GM11168 (cell line): ENCODE measurements around the gene ROPN1L.
"Not testable (repeated sequence)": the region's sequence is repeated elsewhere in the genome, so short reads cannot be mapped to it uniquely, and the experiment has no call there.

Experiments used
- in situ Hi-C: fragments of 300-500 bp; cut with MboI; formaldehyde crosslinking; loops from one replicate; pipeline ENCODE4 v1.12.0; 2022; ENCODE audit warnings: low sequenced_read_pairs; ENCODE audit not compliant: unreplicated experiment

Gene ROPN1L

DNA sequence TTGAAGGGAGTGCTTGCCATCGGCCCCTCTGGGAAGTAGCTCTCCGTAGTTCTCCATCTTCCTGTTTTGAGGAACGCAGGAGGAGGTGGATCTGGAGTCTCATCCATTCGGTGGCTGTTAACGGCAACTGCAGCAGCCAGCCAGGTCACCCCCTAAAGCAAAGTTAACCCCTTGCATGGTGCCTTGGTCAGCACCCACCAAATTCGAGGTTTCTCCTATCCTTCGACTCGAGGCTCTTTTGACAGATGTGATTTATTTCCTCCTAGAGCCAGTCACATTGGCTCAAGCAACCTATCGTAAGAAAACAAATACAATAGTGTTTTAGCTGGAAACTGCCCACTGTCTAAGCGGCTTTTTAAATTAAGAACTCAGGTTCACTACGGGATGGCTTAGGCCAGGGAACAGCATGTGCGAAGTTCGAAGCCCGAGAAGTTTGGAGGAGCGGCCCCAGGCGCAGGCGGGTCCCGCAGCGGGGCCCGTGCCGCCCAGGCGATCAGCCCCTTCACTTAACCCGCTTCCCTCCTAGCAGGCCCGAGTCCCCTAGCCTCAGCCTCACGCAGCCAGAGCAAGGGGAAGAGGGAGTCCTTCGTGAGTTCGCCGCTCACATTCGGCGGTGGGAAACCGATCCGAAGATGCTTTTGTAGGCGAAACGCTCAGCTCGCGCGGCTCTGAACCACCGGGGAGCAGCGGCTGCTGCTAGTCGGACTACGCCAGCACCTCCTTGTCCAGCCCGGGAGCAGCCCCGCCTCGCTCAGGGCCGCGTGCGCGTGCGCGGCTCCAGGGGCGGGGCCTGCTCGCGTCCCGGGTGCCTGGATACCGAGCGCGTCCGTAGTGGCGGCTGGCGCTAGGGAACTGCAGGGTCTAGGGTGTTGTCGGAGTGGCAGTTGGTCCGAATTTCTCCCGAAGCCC, at the start of gene ROPN1L:
TSS of gene ROPN1L (plus strand) at position 797 of the 909 bp plus-strand sequence. CDS start 289 bp downstream, outside the sequence.
- in situ Hi-C loops = no loop called here

GRCh38 chr5:10392567-10393328, 48.9 kb upstream of the ROPN1L start:
- in situ Hi-C loops = not testable (repeated sequence)

- in situ Hi-C loops = no loop called here
Observed at GRCh38 chr5:10393491-10393890, 48.2 kb upstream of the ROPN1L start.

DNA sequence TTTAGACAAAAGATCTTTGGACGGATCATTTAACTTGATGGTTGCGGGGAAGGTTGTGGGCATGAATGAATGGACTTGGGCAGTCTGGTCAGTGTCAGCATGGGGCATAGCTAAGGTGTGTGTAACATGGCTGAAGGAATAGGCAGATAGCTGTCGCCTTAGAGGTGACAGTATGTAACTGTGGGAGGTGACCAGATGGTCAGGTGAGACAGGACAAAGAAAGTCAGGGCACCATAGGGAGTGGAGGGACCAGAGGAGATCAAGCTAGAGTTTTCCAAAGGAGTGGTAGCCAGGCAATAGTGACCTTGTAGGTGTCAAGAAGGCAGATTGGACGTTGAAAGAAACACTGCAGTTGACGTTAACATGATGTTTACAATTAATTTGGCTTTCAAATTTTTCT, 45.1 kb upstream of the ROPN1L start:
- in situ Hi-C loops = no loop called here

- in situ Hi-C loops = loop anchor here (25.0 kb wide), 1 partner anchor 113 kb away; no protein-coding TSS in a partner anchor
Observed at GRCh38 chr5:10399839-10400238, 41.8 kb upstream of the ROPN1L start.

GRCh38 chr5:10400411-10400810, 41.3 kb upstream of the ROPN1L start:
- in situ Hi-C loops = loop anchor here (25.0 kb wide), 1 partner anchor 113 kb away; no protein-coding TSS in a partner anchor

GRCh38 chr5:10400831-10401230, 40.8 kb upstream of the ROPN1L start:
- in situ Hi-C loops = loop anchor here (25.0 kb wide), 1 partner anchor 114 kb away; no protein-coding TSS in a partner anchor

GRCh38 chr5:10401498-10401897, 40.2 kb upstream of the ROPN1L start:
- in situ Hi-C loops = loop anchor here (25.0 kb wide), 1 partner anchor 114 kb away; no protein-coding TSS in a partner anchor

GRCh38 chr5:10403829-10404228, 37.9 kb upstream of the ROPN1L start:
- in situ Hi-C loops = loop anchor here (25.0 kb wide), 1 partner anchor 117 kb away; no protein-coding TSS in a partner anchor

DNA sequence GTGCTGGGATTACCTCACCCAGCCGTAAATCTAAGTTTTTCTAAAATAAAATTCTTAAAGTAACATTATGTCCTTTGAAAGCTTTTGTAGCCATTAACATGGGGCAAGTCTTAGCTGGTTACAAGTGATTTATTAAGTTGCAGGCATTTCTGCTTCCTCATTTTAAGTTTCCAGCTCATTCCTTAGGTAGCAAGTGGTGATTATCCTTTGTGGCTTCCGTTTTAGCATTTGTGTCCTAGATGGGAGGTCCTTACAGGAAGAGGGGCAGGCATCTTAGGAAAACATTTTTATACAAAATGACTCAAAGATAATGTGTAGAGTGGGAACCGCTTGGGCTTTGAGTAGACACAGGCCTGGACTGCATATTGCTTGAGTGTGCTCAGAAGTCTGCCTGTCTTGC, 35.0 kb upstream of the ROPN1L start:
- in situ Hi-C loops = loop anchor here (25.0 kb wide), 1 partner anchor 119 kb away; no protein-coding TSS in a partner anchor

DNA sequence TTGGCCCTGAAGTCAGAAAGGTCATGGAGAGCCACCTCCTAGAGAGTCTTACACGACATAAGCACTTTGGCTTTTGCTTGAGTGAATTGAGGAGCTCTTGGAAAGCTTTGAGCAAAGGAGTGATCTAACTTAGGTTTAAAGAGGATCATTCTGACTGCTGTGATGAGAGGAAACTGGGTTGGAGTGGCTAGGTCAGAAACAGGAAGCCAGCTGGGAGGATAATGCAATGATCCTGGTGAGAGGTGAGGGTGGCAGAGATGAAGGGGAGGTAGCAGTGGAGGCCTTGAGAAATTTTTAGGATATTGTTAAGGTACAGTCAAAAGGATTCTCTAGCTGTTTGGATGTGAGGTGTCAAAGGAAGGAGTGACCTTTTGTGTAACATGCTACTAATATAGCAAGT, 32.2 kb upstream of the ROPN1L start:
- in situ Hi-C loops = loop anchor here (25.0 kb wide), 1 partner anchor 122 kb away; no protein-coding TSS in a partner anchor

GRCh38 chr5:10410662-10411061, 31.0 kb upstream of the ROPN1L start:
- in situ Hi-C loops = loop anchor here (5.0 to 25.0 kb wide), 2 partner anchors 53 to 123 kb away; no protein-coding TSS in a partner anchor

- in situ Hi-C loops = loop anchor here (5.0 to 25.0 kb wide), 2 partner anchors 54 to 124 kb away; no protein-coding TSS in a partner anchor
Observed at GRCh38 chr5:10411336-10411735, 30.3 kb upstream of the ROPN1L start.

DNA sequence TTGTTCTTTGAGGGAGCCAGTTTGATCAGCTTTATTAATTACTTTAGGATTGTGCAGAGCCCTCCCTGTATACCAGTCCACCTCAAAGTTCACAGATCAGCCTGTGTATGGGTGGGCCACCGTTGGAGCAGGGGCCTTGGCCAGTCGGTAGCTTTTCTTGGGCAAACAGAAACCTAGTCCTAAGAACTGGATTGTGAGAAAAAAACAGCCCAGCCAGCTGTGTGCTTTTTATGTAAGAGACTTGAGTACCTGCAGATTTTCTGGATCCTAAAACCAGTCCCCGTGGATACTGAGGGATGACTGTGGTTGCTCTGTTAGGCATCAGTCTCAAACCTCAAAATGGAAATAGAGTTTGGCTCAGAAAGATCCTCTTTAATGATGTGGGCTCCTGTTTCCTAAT, 24.8 kb upstream of the ROPN1L start:
- in situ Hi-C loops = loop anchor here (25.0 kb wide), 1 partner anchor 130 kb away; no protein-coding TSS in a partner anchor

GRCh38 chr5:10418654-10419345, 22.9 kb upstream of the ROPN1L start:
- in situ Hi-C loops = loop anchor here (25.0 kb wide), 1 partner anchor 131 kb away; no protein-coding TSS in a partner anchor

GRCh38 chr5:10420468-10420867, 21.2 kb upstream of the ROPN1L start:
- in situ Hi-C loops = loop anchor here (25.0 kb wide), 1 partner anchor 133 kb away; no protein-coding TSS in a partner anchor

GRCh38 chr5:10420932-10421331, 20.7 kb upstream of the ROPN1L start:
- in situ Hi-C loops = loop anchor here (25.0 kb wide), 1 partner anchor 134 kb away; no protein-coding TSS in a partner anchor

GRCh38 chr5:10421896-10422691, 19.6 kb upstream of the ROPN1L start:
- in situ Hi-C loops = loop anchor here (25.0 kb wide), 1 partner anchor 135 kb away; no protein-coding TSS in a partner anchor

DNA sequence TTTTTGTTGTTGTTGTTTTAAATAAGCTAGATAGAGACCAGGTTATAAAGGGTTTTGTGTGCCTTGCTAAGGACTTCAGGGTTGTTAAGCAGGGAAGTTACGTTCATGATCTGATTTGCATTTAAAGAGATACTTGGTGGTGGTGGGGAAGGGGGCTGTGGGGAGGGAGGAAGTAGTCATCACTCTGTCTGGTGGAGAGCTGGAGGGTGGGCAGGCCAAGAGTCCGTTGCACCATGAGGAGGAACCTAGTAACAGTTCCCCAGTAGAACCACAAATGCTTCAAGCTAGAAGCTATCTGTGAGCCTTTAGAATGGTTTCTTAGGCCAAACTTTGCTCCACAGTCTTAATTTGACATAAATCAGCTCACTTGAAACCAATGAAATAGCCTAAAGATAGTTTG, 18.7 kb upstream of the ROPN1L start:
- in situ Hi-C loops = loop anchor here (25.0 kb wide), 1 partner anchor 136 kb away; no protein-coding TSS in a partner anchor
